T-helper 17 cell (primary cell): ENCODE data around the gene PID1. TPM values are rescaled to one million over a fixed set of nuclear protein-coding genes. Genes with fewer than 3 reads are reported as not detected.

Experiments
- ATAC-seq: fragments of 150-1000 bp; cut with Tn5 transposase; 2 replicates; pipeline ENCODE4 v1.10.0; 2021; ENCODE audit warnings: mild to moderate bottlenecking, moderate library complexity
- DNase-seq, 3 donors: peaks; one replicate each; pipeline versions ENCODE4 v3.0.0 to v3.0.0-alpha.2; 2020 to 2021
- H3K9me3 ChIP-seq: one replicate; pipeline ENCODE4 v1.7.0; 2013; ENCODE audit warnings: low read length, mild to moderate bottlenecking; ENCODE audit not compliant: control insufficient read depth, poor library complexity, severe bottlenecking
- H3K27ac Mint-ChIP-seq: one replicate; pipeline ENCODE4 v1.8.0; 2022; ENCODE audit warnings: mild to moderate bottlenecking, moderate library complexity, mixed read lengths
- H3K27me3 Mint-ChIP-seq: one replicate; pipeline ENCODE4 v1.8.0; 2022; ENCODE audit warnings: mixed read lengths
- H3K36me3 Mint-ChIP-seq: one replicate; pipeline ENCODE4 v1.8.0; 2022; ENCODE audit warnings: low read depth, mixed read lengths
- H3K4me1 Mint-ChIP-seq: one replicate; pipeline ENCODE4 v1.8.0; 2022; ENCODE audit warnings: mild to moderate bottlenecking, mixed read lengths
- H3K4me3 Mint-ChIP-seq: one replicate; pipeline ENCODE4 v1.8.0; 2022; ENCODE audit warnings: mild to moderate bottlenecking, moderate library complexity, mixed read lengths
- total RNA-seq, 4 donors: library from RNA in 2 of 4; stranded (reverse) in 2 of 4; gene quantifications; one replicate each; pipeline ENCODE4 v1.2.3 and lab custom pipeline; 2022 to 2026

Gene PID1
- total RNA-seq, 2 donors from 2014 or later = 0.60 to 0.82 TPM

DNA sequence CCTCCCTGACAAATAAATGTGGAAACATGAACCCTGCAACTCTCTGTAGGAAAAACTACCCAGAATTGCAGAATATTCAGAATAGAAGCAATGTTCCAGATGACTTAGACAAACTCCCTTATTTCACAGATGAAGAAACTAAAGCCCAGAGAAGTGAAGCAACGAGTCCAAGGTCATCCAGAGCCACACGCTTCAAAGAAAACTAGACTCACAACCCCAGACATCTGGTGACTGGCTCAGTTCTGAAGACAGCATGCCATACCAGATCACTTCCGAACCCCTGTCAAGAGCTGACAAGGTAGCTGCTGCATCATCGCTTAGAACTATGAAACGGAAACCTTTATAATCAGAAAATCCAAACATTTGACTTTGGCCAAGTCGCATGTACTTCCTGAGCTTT lies 101.3 kb downstream of the PID1 start:
- ATAC-seq (no peak), DNase-seq (no peak)
- Mint-ChIP-seq H3K27ac (no peak overlapping the region), H3K27me3 (no peaks in the 10 kb centered on the region), H3K36me3 (no peaks in the 10 kb centered on the region), H3K4me1 (no peaks in the 10 kb centered on the region), H3K4me3 (no peak overlapping the region)
- H3K9me3 ChIP-seq = no peaks in the 10 kb centered on the region

DNA sequence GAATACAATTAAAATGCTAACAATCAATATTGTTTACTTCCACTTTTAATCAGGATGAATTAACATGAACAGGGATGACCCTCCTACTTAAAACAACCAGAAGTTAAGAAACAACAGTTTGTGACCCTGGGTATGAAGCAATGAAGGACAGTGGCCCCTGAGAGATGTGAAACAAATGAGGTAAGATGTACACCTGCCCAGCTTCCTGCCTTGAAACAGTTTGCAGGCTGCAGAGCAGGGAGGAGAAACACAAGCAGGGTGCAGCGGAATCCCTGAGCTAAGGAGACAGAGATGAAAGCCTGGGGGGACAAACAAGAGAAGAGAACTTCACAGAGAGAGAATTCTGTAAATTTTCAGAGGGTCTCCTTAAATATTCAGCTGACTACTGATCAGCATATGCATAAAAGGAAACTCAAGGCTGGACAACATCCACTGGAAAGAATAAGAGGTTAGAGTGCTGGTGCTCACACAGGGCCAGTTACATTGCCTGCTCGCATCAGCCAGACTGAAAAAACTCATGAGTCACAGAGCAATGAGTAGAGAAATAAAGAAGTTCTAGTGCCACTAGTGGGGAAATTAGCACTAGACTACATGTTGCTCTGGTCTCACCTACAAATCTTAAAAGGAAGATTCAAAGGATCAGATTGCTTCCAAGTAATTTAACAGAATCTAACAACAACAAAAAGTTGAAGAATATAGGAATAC lies 106.4 kb downstream of the PID1 start:
- no peaks in the 10 kb centered on the region for H3K27me3 Mint-ChIP-seq
- H3K4me1 Mint-ChIP-seq = no peaks in the 10 kb centered on the region
- DNase-seq (no peak), ATAC-seq (no peak)
- no peaks in the 10 kb centered on the region for H3K9me3 ChIP-seq
- H3K27ac Mint-ChIP-seq = no peak overlapping the region
- no peaks in the 10 kb centered on the region for H3K36me3 Mint-ChIP-seq
- no peak overlapping the region for H3K4me3 Mint-ChIP-seq

DNA sequence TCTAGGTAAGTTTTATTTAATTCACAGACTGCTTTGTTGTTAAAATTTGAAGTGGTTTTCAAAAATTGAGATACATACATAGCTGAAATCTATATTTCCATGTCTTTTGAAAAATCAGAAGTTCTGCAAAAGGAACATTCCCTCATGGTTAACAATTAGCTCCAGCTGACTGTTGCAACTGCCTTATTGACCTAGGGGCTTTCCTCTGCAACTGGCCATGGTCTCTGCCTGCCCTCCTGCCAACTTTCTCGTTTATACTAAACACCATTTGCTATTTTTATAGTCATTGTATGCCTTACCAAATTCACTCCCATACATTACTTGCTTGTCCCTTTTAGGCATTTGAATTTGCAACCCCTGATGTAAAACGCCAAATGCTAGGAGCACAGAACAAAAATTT lies 107.2 kb downstream of the PID1 start:
- ATAC-seq (no peak), DNase-seq (no peak)

DNA sequence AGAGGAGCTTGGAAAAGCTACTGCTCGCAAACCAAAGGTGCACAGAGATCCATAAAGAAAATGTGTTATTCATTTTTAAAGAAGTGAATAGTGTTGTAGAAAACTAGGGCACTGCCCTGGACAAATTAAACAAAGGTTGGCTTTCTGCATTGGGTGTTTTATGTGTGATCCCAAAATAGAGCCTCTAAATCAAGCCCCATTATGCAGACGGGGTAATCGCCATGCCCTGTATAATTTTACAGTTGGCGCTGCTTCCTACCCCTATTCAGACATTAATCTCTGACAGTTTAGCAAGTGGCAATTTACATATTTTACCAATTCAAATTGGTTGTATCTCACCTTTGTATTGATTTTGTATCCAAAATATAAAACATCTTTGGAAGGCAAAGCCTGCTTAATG lies 109.1 kb downstream of the PID1 start:
- H3K4me3 Mint-ChIP-seq = no peak overlapping the region
- H3K27ac Mint-ChIP-seq = no peak overlapping the region
- no peaks in the 10 kb centered on the region for H3K4me1 Mint-ChIP-seq
- H3K27me3 Mint-ChIP-seq = no peaks in the 10 kb centered on the region
- H3K9me3 ChIP-seq = no peaks in the 10 kb centered on the region
- no peak for ATAC-seq
- no peak for DNase-seq
- H3K36me3 Mint-ChIP-seq = no peaks in the 10 kb centered on the region

More for the DNA sequence above, 107.2 kb downstream of the PID1 start:
- H3K4me3 Mint-ChIP-seq = no peak overlapping the region
- no peaks in the 10 kb centered on the region for H3K4me1 Mint-ChIP-seq
- no peaks in the 10 kb centered on the region for H3K36me3 Mint-ChIP-seq
- no peak overlapping the region for H3K27ac Mint-ChIP-seq
- H3K9me3 ChIP-seq = no peaks in the 10 kb centered on the region
- no peaks in the 10 kb centered on the region for H3K27me3 Mint-ChIP-seq

DNA sequence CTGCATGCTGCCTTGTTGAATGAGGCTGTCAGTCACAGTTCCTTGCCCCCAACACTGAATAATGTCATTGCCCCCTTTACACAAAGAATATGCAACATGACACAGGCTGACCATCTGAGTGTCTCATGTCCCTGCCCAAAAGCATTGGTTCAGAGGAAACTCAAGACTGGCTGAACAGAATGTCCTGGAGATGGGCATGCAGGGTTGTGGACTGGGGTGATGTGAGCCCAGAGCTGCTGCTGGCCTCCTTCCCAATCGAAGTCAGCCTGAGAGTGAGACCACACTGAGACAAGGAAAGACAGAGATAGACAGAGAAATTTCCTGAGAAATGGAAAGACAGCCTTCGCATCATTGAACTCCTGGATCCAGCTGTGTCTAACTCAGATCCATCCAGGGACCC lies 110.1 kb downstream of the PID1 start:
- H3K36me3 Mint-ChIP-seq = no peaks in the 10 kb centered on the region
- DNase-seq (no peak), ATAC-seq (no peak)
- no peak overlapping the region for H3K27ac Mint-ChIP-seq
- H3K4me3 Mint-ChIP-seq = no peak overlapping the region
- H3K27me3 Mint-ChIP-seq = no peaks in the 10 kb centered on the region
- H3K4me1 Mint-ChIP-seq = no peaks in the 10 kb centered on the region
- H3K9me3 ChIP-seq = no peaks in the 10 kb centered on the region

DNA sequence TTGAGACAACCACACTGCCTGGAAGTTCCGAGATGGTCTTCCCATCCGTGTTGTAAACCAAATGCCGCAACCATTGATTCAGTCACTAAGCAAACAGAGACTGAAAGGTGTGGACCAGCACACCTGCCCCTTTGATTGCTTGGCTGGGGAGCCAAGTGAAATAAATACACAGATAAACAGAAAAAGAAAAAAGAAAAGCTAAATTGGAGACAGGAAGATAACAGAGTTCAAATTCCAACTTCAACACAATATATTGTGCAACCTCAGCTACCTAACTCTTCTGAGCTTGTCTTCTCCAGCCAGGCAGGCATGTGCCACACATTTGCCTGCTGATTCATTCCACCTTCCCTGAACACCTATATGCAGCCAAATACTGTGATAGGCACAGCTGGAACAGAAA lies 110.9 kb downstream of the PID1 start:
- Mint-ChIP-seq H3K36me3 (no peaks in the 10 kb centered on the region), H3K4me1 (no peaks in the 10 kb centered on the region), H3K27ac (no peak overlapping the region), H3K27me3 (no peaks in the 10 kb centered on the region), H3K4me3 (no peak overlapping the region)
- no peaks in the 10 kb centered on the region for H3K9me3 ChIP-seq
- ATAC-seq = no peak
- DNase-seq = no peak

DNA sequence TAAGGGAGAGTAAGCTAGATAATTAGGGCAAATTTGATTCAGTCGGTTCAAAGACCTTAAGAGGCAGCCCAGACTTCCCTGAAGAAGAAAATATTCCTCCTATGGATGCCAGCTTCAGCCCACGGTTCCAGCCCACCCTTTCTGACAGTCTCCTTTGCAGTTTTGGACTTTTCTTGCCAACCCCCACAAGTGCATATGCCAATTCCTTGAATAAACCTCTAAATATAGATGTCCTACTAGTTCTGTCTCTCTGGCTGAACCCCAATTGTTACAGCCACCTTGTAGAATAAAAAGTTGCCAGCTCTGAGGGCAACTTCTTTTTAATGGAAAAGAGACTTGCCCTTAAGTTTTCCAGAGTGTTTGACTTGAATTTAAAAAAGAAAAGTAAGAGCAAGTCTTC lies 111.7 kb downstream of the PID1 start:
- no peaks in the 10 kb centered on the region for H3K9me3 ChIP-seq
- H3K27me3 Mint-ChIP-seq = no peaks in the 10 kb centered on the region
- DNase-seq (no peak), ATAC-seq (no peak)
- H3K27ac Mint-ChIP-seq = no peak overlapping the region
- H3K36me3 Mint-ChIP-seq = no peaks in the 10 kb centered on the region
- H3K4me1 Mint-ChIP-seq = no peaks in the 10 kb centered on the region
- no peak overlapping the region for H3K4me3 Mint-ChIP-seq

DNA sequence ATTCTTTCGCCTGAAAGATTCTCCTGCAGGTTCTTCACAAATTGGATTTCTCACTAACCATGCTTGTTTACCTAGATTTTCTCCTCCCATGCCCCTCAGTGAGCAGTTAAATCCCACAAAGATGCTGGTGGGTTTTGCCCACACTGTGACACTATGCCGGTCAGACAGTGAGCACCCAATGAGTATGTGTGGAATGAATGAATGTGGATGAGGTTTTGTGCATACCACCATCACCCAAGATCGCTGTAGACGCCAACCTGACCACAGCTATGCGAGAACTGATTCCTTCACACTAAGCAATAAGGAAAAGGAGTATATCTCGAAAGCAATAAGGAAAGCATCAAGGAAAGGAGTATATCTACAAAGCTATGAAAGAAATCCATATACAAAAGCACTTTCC lies 116.7 kb downstream of the PID1 start:
- no peak for ATAC-seq
- Mint-ChIP-seq H3K27ac (no peak overlapping the region), H3K4me3 (no peak overlapping the region), H3K4me1 (no peaks in the 10 kb centered on the region), H3K36me3 (no peaks in the 10 kb centered on the region), H3K27me3 (no peaks in the 10 kb centered on the region)
- no peak for DNase-seq
- no peaks in the 10 kb centered on the region for H3K9me3 ChIP-seq

DNA sequence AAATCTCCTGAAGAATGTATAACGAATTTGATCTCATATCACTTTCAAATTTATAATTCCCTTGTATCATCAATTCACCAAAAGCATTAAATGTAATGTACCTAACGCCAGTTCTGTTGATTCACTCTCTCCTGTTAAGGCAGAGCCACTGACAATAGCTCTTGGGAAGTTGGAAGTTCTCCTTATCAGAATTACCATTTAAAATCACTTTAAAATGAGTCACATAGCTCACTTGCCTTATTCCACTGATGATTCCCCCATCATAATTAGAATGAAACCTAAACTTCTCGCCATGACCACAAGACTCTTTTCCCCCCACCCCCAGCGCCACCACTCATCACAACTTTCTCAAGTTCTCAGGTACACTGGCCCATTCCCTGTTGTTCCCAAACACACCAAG lies 117.1 kb downstream of the PID1 start:
- no peak overlapping the region for H3K27ac Mint-ChIP-seq
- H3K36me3 Mint-ChIP-seq = no peaks in the 10 kb centered on the region
- DNase-seq (no peak), ATAC-seq (no peak)
- no peaks in the 10 kb centered on the region for H3K9me3 ChIP-seq
- H3K27me3 Mint-ChIP-seq = no peaks in the 10 kb centered on the region
- H3K4me1 Mint-ChIP-seq = no peaks in the 10 kb centered on the region
- no peak overlapping the region for H3K4me3 Mint-ChIP-seq

DNA sequence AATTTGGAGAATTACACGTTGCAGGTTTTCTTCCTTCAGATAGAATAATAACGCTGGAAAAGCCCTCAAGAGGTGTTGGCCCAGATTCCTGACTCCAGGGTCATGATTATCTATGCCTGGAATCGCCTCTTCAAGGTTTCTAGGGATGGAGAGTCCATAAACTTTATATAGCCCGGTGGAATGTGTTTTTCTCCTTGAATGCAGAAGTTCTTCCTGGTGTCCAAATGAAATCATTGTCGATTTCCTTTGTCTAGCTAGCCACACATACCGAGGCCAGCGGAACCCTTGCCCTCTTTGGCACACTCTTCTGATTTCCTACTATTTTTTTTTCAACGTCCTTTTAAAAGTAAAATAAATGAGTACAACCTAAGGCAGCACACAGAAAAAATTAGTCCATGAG lies 117.8 kb downstream of the PID1 start:
- Mint-ChIP-seq H3K4me3 (no peak overlapping the region), H3K27me3 (no peaks in the 10 kb centered on the region), H3K27ac (no peak overlapping the region), H3K36me3 (no peaks in the 10 kb centered on the region), H3K4me1 (no peaks in the 10 kb centered on the region)
- DNase-seq (no peak), ATAC-seq (no peak)
- no peaks in the 10 kb centered on the region for H3K9me3 ChIP-seq

DNA sequence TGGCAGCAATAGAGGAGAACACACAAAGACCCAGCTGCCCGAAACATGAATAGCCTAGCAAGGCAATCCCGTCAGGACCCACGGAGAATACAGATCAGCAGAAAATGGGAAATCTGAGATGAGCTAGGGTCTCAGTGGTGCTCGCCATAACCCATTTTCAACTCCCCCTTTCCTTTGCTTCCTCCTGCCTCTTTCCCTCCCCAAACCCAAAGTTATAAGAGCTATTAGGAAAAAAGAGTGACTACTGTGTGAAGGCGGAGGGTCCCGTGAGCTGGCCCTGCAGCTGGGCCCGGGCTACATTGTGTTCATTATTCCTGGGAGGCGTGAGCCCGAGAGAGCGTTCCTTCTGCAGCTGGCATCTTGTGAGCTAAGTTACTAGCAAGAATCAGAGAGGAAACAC lies 118.4 kb downstream of the PID1 start:
- H3K36me3 Mint-ChIP-seq = no peaks in the 10 kb centered on the region
- no peaks in the 10 kb centered on the region for H3K4me1 Mint-ChIP-seq
- DNase-seq = no peak
- no peak for ATAC-seq
- no peak overlapping the region for H3K4me3 Mint-ChIP-seq
- no peaks in the 10 kb centered on the region for H3K9me3 ChIP-seq
- no peak overlapping the region for H3K27ac Mint-ChIP-seq
- H3K27me3 Mint-ChIP-seq = no peaks in the 10 kb centered on the region

DNA sequence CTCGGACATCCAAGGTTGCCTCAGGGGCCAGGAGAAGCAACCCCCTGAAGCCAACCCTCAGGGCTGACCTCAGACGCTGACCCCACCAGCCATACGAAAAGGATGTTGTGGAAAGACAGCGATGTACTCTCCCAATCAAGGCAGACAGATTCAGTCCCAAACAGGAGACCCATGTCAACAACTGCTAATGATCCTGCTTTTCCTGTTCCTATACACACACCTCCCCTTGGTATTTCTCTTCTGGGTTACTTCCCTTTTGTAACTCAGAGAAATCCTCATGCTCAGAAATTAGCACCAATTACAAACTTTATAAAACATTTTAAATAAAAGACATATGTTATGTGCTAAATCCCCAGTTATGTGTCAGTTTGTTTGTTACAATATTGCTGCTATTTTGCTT lies 120.8 kb downstream of the PID1 start:
- no peak for DNase-seq
- Mint-ChIP-seq H3K36me3 (no peaks in the 10 kb centered on the region), H3K4me3 (no peak overlapping the region), H3K27me3 (no peaks in the 10 kb centered on the region), H3K4me1 (no peaks in the 10 kb centered on the region), H3K27ac (no peak overlapping the region)
- H3K9me3 ChIP-seq = no peaks in the 10 kb centered on the region
- ATAC-seq = no peak

DNA sequence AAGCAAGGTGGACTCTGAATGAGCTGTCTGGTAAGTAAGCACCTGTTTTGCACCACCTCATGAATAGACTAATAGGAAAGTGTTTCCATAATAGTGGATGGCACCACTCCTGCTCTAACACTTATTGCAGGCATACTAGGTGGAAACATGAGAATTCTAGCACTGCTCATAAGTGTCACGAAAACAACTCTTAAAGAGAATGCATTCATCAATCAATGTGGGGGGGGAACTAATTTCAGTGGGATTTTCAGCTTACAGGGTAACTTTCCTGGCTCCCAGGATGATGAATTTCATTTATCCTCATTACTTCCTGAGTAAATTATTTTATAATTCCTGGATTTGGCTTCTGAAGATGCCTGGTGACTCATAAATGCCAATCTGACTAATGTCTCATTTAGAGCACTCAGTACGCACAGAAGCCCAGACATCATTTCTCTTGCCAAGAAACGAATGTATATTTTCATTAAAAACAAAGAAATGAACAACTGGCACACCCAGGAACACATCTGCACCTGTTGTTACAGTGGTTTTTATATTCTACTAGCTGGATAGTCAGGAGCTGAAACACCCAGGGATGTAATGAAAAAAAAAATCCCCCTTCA lies 129.6 kb downstream of the PID1 start:
- H3K27me3 Mint-ChIP-seq = no peaks in the 10 kb centered on the region
- no peaks in the 10 kb centered on the region for H3K9me3 ChIP-seq
- H3K4me1 Mint-ChIP-seq = no peaks in the 10 kb centered on the region
- ATAC-seq (no peak), DNase-seq (no peak)
- H3K36me3 Mint-ChIP-seq = no peaks in the 10 kb centered on the region
- H3K27ac Mint-ChIP-seq = no peak overlapping the region
- no peak overlapping the region for H3K4me3 Mint-ChIP-seq

DNA sequence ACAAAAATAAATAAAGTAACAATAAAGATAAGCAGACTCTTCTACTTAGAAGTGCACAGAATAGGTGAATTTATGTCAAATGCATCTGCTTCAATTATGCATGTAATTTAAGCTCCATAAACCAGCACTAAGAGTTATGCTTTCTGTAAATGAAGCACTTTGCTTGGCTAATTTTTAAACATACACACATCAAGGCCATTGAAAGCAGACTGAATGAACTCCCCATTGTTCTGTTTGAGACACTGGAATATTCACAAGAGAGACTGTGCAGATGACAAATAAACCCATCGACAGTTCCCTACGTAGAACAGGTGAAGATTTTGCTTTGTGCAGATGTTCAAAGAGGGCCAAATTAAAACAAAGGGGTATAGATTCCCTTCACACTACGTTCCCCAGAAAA lies 133.4 kb downstream of the PID1 start:
- DNase-seq (no peak), ATAC-seq (no peak)
- Mint-ChIP-seq H3K36me3 (no peaks in the 10 kb centered on the region), H3K27ac (no peak overlapping the region), H3K4me3 (no peak overlapping the region), H3K27me3 (no peaks in the 10 kb centered on the region), H3K4me1 (no peaks in the 10 kb centered on the region)
- H3K9me3 ChIP-seq = no peaks in the 10 kb centered on the region
